NCI-H2029 treated with DMSO at 0.1 percent for 48 hours (cell line): Measurements from ENCODE around the gene SYT12.

Experiments used
- DNase-seq: peaks from one replicate; lab custom pipeline; 2025; lab: John Stamatoyannopoulos, UW

The SYT12 gene

DNA sequence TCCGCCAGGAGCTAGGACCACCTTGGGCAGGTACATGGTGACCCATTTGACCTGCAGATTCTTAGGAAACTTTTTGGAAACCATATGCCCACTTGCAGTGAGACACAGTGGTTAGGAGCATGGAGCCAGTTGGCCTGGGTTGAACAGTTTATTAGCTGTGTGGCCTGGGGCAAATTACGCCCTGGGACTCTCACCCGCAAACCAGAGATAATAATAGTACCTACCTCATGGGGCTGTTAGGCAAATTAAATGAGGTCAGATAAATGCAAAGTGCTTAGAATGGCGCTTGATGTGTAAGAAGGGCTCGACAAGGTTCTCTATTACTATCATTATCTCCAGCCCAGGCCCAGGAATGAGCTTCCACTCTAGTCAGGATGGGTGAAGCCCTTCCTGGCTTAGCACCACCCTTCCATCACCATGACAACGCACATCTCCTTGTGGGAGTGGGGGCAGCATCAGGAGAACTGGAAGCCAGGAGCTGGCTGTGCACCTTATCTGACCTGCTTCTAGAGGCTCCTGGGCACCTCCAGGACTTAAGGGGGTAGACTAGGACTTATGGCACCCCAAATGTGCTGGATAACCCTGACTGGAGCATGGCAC, 5.1 kb downstream of the SYT12 start:
- no peak for DNase-seq

DNA sequence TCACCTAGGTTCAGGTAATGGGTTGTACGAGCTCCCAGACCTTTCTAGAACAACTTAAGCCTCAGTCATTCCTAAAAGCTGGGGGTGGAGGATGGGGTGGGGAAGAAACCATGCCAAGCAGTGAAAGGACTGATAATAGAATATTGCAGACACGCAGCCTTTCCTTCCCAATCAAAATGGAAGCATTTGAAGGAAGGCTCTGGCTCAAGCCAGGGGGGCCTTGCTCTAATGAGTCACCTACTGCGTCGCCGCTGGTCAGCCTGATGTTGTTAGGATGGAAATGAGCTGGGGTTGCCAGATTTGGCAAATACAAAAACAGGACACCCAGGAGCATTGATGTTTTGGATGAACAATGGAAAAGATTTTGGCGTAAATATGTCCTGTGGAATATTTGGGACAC, 6.2 kb downstream of the SYT12 start:
- no peak for DNase-seq

DNA sequence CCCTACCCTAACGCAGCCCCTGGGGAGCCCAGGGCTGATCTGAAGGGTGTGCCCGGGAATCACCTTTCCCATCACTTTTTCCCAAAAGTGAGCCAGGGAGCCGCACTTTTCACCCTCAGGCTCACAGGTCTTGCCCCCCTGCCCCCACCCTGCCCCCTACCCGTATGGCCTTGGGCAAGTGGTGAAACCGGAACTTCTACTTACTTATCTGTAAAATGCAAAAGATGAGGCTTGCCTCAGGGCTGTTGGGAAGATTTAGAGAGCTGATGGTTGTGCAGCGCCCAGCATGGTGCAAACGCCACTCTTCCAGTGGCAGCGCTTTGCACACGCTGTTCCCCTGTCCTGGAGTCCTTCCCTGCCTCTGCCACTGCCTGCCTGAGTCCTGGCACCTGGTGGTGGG, 8.0 kb downstream of the SYT12 start:
- no peak for DNase-seq

- no peak for DNase-seq
Observed at GRCh38 chr11:67031791-67032561, 9.0 kb downstream of the SYT12 start.

DNA sequence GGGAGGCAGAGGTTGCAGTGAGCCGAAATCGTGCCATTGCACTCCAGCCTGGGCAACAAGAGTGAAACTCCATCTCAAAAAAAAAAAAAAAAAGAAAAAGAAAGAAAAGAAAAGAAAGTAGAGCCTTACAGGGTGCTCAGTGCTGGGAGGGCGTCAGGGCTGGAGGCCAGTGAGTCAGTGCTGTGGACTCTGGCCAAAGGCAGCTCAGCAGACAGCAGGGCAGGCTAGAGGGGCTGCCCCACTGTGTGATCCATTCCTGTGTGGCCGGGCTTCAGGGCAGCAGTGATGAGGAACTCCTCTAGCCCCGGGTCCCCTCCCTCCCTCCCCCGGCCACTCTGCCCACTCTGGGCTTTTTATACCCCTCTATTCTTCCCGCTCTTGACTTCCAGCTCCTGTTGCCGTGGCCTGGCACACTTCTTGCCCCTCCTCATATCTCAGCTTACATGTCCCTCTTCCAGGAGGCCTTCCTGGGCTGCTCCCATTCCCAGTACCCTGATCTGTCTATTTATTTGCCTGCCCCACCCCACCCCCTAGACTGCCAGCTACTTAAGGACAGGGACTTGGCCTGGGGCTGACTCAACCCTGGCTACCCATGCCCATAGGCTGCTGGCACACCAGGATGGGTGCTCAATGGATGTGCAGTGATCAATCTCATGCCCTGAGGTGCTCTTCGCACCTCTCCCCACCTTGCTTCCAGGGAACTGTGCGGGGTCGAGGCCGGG, 10.1 kb downstream of the SYT12 start:
- DNase-seq, result no peak

DNA sequence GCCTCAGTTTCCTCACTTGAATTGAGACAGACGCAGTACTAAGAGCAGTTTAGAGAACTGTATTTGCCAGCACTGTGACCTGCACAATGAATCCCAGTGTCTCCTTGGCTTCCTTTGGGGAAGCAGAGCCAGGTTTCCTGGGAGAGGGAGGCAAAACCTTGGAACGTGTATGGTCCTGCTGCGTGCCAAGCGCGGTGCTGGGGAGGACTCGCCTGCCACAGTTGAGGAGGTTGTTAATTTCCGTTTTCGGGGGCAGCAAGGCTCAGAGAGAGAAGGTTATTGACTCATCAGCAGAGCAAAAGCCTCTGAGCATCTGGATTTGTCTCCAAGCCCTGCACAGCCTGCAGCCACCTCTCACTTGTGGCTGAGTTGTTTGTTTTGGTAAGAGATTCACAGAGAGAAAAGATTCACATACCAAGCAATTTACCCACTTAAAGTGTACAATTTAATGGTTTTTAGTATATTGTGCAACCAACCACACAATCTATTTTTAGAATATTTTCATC, 10.8 kb downstream of the SYT12 start:
- DNase-seq, result no peak

DNA sequence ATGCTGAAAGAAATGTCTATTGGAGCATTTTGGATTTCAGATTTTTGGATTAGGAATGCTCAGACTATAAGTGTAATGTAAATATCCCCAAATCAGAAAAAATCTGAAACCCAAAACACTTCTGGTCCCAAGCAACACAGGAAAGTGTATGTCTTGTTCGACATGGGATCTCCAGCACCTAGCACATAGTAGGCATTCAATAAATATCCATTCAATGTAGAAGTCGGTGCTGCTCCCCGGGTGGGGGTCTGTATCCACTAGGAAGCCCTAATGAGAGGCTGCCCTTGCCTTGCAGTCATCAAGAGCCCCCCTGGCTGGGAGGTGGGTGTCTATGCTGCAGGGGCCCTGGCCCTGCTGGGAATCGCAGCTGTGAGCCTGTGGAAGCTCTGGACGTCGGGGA, 11.4 kb downstream of the SYT12 start:
- no peak for DNase-seq

GRCh38 chr11:67040147-67040546, 17.2 kb downstream of the SYT12 start:
- no peak for DNase-seq

- DNase-seq, result no peak
Observed at GRCh38 chr11:67041602-67042001, 18.7 kb downstream of the SYT12 start.

GRCh38 chr11:67043572-67044349, 20.8 kb downstream of the SYT12 start:
- no peak for DNase-seq

- DNase-seq, result no peak
Observed at GRCh38 chr11:67044496-67044895, 21.6 kb downstream of the SYT12 start.

DNA sequence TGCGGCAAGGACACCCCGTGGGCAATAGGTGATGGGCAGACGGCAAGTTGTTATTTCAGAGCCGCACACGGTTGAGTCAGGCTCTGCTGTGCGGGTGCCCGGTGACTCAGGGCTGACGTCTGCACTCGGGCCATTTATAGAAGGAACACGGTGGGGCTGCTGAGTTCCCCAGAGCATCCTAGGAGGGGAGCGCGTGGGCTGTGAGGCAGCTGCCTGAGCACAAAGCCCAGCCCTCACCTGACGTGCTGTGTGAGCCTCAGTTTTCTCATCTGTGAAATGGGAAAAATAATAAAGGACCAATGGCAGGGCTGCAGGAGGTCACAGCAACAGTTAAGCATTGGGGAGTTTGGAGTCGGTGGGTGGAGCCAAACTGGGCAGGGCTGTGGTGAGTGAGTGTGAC, 22.4 kb downstream of the SYT12 start:
- no peak for DNase-seq

DNA sequence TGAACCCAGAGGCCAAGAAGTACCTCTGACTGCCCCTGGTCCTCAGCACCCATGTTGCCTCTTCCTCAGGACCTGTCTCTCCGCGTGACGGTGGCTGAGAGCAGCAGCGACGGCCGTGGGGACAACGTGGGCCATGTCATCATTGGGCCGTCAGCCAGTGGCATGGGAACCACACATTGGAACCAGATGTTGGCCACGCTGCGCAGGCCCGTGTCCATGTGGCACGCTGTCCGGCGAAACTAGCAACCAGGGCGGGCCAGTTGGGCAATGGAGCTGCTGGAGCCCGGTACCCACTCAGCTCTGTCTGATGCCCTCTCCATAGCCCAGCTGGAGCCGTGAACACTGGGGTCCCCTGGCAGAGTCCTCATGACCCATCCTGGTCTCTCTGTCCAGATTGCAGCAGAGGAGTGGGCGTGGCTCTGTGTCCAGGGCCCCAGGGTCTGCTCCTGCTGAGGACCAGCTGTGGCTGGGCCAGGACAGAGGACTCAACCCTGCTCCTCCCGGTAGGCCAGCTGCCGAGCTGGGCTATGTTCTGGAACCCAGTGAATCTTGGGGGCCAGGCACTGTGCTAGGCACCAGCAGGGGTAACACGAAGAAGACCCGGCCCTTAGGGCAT, 25.7 kb downstream of the SYT12 start:
- DNase-seq, result no peak

GRCh38 chr11:67050139-67050538, 27.2 kb downstream of the SYT12 start:
- DNase-seq, result no peak

DNA sequence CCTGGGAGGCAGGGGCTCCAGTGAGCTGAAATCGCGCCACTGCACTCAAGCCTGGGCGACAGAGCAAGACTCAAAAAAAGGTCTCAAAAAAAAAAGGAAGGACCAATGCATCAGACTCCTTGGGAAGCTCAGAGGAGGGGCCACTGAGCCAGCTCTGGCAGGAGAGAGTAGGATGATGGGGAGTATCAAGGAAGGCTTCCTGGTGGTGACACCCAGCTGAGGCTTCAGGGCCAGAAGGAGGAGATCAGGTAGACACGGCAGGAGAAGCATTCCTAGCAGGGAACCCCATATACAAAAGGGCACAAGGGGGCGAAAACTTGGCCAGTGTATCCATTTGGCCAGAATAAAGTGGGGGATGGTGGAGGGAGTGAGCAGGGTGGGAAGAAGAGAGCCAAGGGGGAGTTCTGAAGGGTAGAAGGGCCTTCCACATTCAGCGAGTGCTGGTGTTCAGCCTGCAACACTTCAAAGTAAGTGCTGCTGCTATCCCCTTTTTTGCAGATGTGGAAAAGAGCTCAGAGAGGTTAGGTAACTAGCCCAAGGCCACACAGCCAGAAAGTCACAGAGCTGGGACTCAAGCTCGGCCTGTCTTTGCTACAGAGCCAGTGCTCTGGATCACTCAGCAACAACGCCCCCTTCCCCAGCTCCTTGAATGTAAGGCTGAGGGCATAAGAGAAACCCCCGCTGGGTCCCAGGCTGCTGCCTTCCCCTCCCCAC, 28.4 kb downstream of the SYT12 start:
- DNase-seq, result no peak

DNA sequence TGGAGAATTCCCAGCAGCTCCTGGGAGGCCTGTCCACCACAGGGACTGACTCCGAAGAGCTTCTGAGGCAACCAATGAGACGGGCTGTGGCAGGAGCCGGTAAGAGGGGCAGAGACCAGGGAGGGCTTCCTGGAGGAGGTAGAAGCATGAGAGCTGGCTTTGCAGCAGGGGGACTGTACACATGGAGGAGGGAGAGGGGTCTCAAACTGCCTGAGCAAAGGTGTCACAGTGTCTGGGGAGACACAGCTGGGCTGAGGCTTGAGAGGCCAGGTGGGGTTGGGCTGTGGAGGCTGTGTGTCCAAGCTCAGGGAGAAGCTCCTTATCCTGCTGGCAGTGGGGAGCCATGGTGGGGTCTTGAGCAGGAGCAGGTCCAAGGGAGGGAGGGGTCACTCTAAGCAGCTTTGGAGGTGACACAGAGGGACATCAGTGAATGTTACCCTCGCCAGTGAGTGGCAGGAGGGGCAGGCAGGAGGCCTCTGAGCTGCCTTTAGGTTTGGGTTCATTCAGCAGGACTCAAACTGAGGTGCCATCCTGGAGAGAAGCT, 29.1 kb downstream of the SYT12 start:
- no peak for DNase-seq

- DNase-seq, result no peak
Observed at GRCh38 chr11:67052891-67053290, 30.0 kb downstream of the SYT12 start.

DNA sequence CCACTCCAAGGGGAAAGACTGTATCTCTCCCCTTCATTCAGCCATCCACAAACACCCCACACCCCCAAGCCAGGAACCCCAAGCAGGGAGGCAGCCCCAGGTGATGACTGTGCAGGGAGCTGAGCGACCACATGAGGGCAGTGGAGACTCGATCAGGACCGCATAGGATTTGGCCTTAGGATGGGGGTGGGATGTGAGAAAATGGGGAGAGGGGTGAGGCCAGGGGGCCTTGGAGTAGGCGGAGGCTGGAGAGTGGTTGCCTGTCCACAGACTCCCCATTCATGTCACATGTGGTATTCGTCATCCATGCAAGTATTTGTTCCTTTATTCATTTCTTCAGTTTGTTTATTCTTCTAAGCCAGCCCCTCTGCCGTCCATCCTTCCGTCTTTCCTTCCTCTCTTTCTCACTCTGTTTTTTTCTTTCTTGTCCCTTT, 31.0 kb downstream of the SYT12 start:
- no peak for DNase-seq

- no peak for DNase-seq
Observed at GRCh38 chr11:67054346-67054835, 31.5 kb downstream of the SYT12 start.

- no peak for DNase-seq
Observed at GRCh38 chr11:67054836-67055523, 32.0 kb downstream of the SYT12 start.
